ENCODE data around the gene ALDOA.

DNA sequence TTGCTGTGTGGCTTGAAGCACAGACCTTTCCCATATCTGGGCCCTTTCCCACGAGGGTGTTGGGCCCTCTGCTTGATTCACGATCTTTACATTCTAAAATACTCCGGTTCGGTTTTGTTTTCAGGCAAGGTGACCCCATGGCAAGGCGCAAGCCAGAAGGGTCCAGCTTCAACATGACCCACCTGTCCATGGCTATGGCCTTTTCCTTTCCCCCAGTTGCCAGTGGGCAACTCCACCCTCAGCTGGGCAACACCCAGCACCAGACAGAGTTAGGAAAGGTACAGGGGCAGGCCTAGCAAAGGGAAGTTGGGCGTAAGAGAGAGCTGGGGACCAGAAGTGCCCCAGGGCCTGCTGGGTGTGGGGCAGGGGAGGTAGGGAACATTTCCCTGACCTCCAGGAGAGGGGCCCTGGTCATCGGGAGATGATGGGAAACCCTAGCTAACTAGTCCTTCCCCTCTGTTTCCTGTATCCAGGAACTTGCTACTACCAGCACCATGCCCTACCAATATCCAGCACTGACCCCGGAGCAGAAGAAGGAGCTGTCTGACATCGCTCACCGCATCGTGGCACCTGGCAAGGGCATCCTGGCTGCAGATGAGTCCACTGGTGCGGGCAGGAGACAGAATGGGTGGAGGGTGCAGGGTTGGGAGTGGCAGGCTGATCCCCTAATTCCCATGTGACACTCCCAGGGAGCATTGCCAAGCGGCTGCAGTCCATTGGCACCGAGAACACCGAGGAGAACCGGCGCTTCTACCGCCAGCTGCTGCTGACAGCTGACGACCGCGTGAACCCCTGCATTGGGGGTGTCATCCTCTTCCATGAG is 1.4 kb downstream of the ALDOA start:
- TF ChIP-seq, protein P1, sequence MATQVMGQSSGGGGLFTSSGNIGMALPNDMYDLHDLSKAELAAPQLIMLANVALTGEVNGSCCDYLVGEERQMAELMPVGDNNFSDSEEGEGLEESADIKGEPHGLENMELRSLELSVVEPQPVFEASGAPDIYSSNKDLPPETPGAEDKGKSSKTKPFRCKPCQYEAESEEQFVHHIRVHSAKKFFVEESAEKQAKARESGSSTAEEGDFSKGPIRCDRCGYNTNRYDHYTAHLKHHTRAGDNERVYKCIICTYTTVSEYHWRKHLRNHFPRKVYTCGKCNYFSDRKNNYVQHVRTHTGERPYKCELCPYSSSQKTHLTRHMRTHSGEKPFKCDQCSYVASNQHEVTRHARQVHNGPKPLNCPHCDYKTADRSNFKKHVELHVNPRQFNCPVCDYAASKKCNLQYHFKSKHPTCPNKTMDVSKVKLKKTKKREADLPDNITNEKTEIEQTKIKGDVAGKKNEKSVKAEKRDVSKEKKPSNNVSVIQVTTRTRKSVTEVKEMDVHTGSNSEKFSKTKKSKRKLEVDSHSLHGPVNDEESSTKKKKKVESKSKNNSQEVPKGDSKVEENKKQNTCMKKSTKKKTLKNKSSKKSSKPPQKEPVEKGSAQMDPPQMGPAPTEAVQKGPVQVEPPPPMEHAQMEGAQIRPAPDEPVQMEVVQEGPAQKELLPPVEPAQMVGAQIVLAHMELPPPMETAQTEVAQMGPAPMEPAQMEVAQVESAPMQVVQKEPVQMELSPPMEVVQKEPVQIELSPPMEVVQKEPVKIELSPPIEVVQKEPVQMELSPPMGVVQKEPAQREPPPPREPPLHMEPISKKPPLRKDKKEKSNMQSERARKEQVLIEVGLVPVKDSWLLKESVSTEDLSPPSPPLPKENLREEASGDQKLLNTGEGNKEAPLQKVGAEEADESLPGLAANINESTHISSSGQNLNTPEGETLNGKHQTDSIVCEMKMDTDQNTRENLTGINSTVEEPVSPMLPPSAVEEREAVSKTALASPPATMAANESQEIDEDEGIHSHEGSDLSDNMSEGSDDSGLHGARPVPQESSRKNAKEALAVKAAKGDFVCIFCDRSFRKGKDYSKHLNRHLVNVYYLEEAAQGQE (IDR thresholded peaks at IDR 0.05; ENCODE audit: borderline replicate concordance) = no peak
- TF ChIP-seq, protein P1 (CRISPR knock-in tag; IDR thresholded peaks at IDR 0.05; ENCODE audit: low read depth) = no peak
- TF ChIP-seq ZNF274 (IDR thresholded peaks at IDR 0.05; ENCODE audit: borderline replicate concordance, low read depth, low read length) (no peak), POLR2A (conservative IDR thresholded peaks at IDR 0.05) (no peak; the same call in 1 of the 2 replicates)

All from K562 (cell line).